Measurements from ENCODE around the gene ADGRD1.

The ADGRD1 gene

DNA sequence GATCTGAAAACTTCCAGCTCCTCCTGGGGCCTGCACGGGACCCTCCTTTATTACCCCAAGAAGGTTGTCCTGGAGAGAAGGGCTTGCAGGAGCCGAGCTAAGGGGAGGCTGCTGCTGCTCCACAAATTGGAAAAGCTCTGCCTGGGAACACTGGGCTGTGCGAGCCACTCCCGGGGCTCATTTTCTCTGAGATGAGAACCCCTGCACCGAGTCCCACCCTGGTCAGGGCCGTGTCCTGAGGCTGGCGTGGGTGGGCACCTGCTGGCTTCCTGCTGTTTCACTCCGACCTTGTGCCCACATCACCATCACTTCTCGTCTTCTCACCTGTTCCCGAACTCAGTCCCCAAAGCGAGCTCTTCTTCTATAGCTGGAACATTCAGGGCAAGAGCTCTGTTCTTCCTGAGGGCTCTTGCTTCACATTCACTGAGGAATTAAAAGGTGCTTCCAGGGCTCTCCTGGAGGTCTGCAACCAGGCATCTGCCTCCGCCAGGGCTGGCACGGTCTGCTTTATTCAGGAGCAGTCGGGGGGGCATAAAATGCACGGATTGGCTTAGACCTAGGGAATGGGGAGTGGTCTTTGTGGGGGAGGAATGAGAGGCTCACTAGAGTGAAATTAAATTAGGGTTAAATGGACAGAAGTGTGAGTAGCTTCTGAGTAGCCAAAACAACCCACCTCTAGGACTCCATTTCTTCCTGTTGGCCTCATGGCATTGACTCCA lies 98.5 kb downstream of the ADGRD1 start:
- Histone ChIP-seq H3K4me3 (ENCODE audit: low read length) (no peak overlapping the region), H3K27ac (ENCODE audit: low read length) (no peak overlapping the region), H3K9me3 (ENCODE audit: control insufficient read depth, low read depth, low read length) (no peaks in the 10 kb centered on the region), H3K27me3 (ENCODE audit: control insufficient read depth, insufficient read depth, low read length) (no peaks in the 10 kb centered on the region), H3K36me3 (ENCODE audit: control insufficient read depth, low read depth, low read length) (no peaks in the 10 kb centered on the region), H3K4me1 (ENCODE audit: control insufficient read depth, low read depth, low read length) (no peaks in the 10 kb centered on the region), H3K9ac (ENCODE audit: low read length) (no peak overlapping the region)

DNA sequence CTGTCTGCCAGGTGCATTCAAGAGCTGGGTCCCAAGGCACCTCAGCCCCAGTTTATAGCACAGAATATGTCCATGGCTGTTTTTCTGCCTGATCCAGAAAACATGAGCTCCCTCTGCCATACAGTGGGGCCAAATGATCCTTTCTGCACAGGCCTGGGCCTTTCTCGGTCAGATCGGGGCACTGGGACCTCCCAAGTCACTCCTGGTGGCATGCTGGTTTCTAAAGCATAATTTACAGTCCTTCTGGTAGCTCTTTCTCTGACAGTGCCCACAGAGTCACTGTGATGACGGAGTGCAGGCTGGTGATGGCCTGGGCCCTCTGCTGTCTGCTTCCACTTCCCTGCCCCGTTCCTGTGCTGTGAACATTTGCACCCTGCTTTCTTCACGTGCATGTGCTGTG lies 99.2 kb downstream of the ADGRD1 start:
- Histone ChIP-seq H3K9me3 (ENCODE audit: control insufficient read depth, low read depth, low read length) (no peaks in the 10 kb centered on the region), H3K9ac (ENCODE audit: low read length) (no peak overlapping the region), H3K4me1 (ENCODE audit: control insufficient read depth, low read depth, low read length) (no peaks in the 10 kb centered on the region), H3K27ac (ENCODE audit: low read length) (no peak overlapping the region), H3K4me3 (ENCODE audit: low read length) (no peak overlapping the region), H3K27me3 (ENCODE audit: control insufficient read depth, insufficient read depth, low read length) (no peaks in the 10 kb centered on the region), H3K36me3 (ENCODE audit: control insufficient read depth, low read depth, low read length) (no peaks in the 10 kb centered on the region)

DNA sequence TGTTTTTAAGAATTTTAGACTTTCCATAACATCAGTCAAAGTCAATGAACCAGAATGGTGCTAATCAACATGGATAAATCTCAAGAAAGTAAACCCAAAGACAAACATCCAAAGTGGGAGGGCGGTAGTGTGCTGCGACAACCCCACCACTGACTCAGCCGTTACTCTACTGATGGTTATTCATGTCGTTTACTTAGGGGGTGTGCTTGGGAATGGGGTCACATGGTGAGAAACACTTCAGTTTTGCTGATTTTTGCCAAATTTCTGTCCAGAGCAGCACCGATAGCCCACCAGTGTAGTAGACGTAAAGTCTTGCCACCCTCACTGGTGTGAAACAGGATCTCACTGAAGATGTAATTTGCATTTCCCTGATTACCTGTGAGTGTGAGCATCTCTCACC lies 99.9 kb downstream of the ADGRD1 start:
- Histone ChIP-seq H3K4me3 (ENCODE audit: low read length) (no peak overlapping the region), H3K4me1 (ENCODE audit: control insufficient read depth, low read depth, low read length) (no peaks in the 10 kb centered on the region)

DNA sequence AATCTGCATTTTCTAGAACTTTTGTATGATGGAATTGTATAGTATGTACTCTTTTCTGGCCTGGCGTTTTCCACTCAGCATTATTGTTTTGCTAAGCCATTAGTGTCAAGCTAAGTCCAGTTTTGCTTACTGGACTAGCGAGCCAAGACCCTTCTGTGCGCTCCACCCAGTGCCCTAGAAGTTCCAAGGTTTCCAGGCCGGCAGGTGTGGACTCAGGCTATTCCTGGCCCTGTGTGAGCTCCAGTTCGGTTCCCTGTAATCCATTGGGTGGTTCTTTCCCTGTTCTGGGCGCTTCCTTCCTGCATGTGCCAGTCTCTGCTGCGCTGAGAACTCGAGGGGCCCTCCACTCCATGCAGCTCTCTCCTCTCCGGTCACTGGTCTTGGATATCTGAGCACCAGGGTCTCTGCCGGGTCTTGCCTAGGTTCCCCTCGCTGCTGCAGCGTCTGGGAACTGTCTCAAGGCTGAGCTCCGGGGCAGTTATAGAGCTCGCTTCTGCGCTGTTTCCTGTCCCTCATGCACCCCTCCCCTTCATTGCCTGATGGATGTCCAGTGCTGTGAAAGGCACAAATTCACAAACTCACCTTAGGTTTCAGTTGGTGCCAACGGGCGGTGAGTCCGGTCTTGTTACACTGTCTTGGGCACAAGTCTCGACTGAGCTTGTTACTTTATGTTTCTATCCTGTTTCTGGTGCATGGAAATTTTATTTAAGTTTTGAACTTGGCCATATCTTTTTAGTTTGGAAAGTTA lies 100.8 kb downstream of the ADGRD1 start:
- Histone ChIP-seq H3K27me3 (ENCODE audit: control insufficient read depth, insufficient read depth, low read length) (no peaks in the 10 kb centered on the region), H3K9ac (ENCODE audit: low read length) (no peak overlapping the region), H3K27ac (ENCODE audit: low read length) (no peak overlapping the region), H3K36me3 (ENCODE audit: control insufficient read depth, low read depth, low read length) (no peaks in the 10 kb centered on the region), H3K9me3 (ENCODE audit: control insufficient read depth, low read depth, low read length) (no peaks in the 10 kb centered on the region), H3K4me1 (ENCODE audit: control insufficient read depth, low read depth, low read length) (no peaks in the 10 kb centered on the region), H3K4me3 (ENCODE audit: low read length) (no peak overlapping the region)

More for the DNA sequence above, 99.9 kb downstream of the ADGRD1 start:
- no peaks in the 10 kb centered on the region for H3K9me3 ChIP-seq (ENCODE audit: control insufficient read depth, low read depth, low read length)
- H3K36me3 ChIP-seq (ENCODE audit: control insufficient read depth, low read depth, low read length): no peaks in the 10 kb centered on the region
- H3K27me3 ChIP-seq (ENCODE audit: control insufficient read depth, insufficient read depth, low read length): no peaks in the 10 kb centered on the region
- H3K9ac ChIP-seq (ENCODE audit: low read length): no peak overlapping the region
- no peak overlapping the region for H3K27ac ChIP-seq (ENCODE audit: low read length)

DNA sequence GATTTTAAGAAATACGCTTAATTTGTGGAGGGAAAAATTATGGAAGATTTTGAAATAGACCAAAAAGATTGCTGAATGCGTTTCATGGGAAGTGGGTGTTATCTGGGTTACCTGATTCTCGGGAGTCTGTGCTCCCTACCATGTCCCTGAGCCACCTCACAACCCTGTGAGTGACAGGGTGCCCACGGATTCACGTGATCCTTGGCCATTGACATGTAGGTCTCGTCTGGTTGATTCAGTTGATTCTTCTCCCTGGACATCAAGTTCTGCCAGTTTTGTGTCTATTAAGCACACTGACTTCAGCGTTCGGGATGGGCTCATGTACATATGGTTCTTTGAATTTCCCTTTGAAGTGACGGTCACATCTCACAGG lies 101.4 kb downstream of the ADGRD1 start:
- Histone ChIP-seq H3K36me3 (ENCODE audit: control insufficient read depth, low read depth, low read length) (no peaks in the 10 kb centered on the region), H3K27me3 (ENCODE audit: control insufficient read depth, insufficient read depth, low read length) (no peaks in the 10 kb centered on the region), H3K4me1 (ENCODE audit: control insufficient read depth, low read depth, low read length) (no peaks in the 10 kb centered on the region), H3K4me3 (ENCODE audit: low read length) (no peak overlapping the region), H3K9me3 (ENCODE audit: control insufficient read depth, low read depth, low read length) (no peaks in the 10 kb centered on the region), H3K27ac (ENCODE audit: low read length) (no peak overlapping the region), H3K9ac (ENCODE audit: low read length) (no peak overlapping the region)

DNA sequence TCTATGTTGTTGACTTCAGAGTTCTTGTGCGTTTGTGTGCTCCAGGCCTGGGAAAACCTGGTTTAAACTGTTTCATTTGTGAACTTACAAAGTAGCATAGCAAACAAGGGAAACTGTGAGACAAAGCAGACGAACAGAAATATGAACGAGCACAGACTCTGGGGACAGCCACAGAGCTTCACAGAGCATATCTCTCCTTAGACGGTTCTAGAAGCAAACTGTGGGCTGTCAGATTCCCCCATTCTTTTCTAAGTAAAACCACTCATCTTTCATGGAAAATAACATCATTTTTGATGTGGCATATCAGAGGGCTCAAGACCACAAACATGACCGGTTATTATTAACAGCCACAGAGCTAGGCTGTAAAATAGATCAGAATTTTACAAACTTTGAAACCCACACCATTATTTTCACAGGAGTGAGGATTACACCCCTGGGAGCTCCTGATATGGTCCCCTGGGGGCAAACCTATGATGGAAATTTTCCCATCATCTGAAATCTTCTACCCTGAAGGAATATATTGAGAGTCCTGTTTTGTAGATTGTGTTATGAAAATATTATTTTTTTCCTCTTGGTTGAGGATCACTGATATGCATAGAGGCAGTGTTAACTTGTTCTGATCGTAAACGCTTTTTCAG lies 102.0 kb downstream of the ADGRD1 start:
- no peak overlapping the region for H3K4me3 ChIP-seq (ENCODE audit: low read length)
- H3K4me1 ChIP-seq (ENCODE audit: control insufficient read depth, low read depth, low read length): no peaks in the 10 kb centered on the region
- H3K9me3 ChIP-seq (ENCODE audit: control insufficient read depth, low read depth, low read length): no peaks in the 10 kb centered on the region
- no peaks in the 10 kb centered on the region for H3K36me3 ChIP-seq (ENCODE audit: control insufficient read depth, low read depth, low read length)
- no peaks in the 10 kb centered on the region for H3K27me3 ChIP-seq (ENCODE audit: control insufficient read depth, insufficient read depth, low read length)
- no peak overlapping the region for H3K27ac ChIP-seq (ENCODE audit: low read length)
- no peak overlapping the region for H3K9ac ChIP-seq (ENCODE audit: low read length)

DNA sequence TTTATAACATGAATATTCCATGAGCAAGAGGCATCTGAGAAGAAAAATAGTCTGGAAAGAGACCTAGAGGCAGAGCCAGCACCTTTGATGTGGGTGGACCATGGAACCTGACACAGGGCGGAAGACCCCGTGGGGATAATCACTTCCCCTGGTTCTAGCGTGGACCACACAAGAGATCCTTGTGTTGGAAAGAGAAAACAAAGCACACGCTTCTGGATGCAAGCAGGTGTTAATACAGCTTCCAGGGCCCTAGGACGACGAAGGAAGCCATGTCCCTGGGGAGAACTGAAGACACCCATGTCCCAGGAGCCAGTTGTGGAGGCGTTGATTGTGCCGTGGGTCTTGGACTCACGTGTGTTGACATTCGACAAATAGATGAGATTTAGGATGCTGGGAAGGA lies 102.9 kb downstream of the ADGRD1 start:
- H3K9me3 ChIP-seq (ENCODE audit: control insufficient read depth, low read depth, low read length): no peaks in the 10 kb centered on the region
- no peaks in the 10 kb centered on the region for H3K27me3 ChIP-seq (ENCODE audit: control insufficient read depth, insufficient read depth, low read length)
- no peak overlapping the region for H3K9ac ChIP-seq (ENCODE audit: low read length)
- H3K4me1 ChIP-seq (ENCODE audit: control insufficient read depth, low read depth, low read length): no peaks in the 10 kb centered on the region
- no peaks in the 10 kb centered on the region for H3K36me3 ChIP-seq (ENCODE audit: control insufficient read depth, low read depth, low read length)
- H3K4me3 ChIP-seq (ENCODE audit: low read length): no peak overlapping the region
- H3K27ac ChIP-seq (ENCODE audit: low read length): no peak overlapping the region

DNA sequence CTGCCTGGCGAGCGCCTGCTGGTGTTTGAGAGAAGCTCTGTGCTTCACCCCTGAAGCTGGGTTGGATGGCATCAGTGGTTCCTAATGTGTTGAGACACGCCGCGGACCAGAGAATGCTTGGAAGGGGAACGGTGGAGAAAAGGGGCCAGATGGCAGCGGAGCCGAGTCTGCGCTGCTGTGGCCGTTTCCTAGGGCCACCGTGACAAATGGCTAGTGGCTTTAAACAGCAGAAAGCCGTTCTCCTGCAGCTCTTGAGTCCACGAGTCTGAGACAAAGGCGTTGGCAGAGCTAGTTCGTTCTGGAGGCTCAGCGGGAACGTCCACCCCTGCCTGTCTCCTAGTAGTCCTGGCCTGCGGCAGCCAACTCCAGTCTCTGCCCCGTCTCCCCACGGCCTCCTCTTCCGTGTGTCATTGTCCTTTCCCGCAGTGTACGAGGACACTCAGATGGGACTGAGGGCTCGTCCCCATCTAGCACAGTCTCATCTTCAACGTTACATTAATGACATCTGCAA lies 103.6 kb downstream of the ADGRD1 start:
- H3K36me3 ChIP-seq (ENCODE audit: control insufficient read depth, low read depth, low read length): no peaks in the 10 kb centered on the region
- no peaks in the 10 kb centered on the region for H3K27me3 ChIP-seq (ENCODE audit: control insufficient read depth, insufficient read depth, low read length)
- no peak overlapping the region for H3K4me3 ChIP-seq (ENCODE audit: low read length)
- no peaks in the 10 kb centered on the region for H3K9me3 ChIP-seq (ENCODE audit: control insufficient read depth, low read depth, low read length)
- no peaks in the 10 kb centered on the region for H3K4me1 ChIP-seq (ENCODE audit: control insufficient read depth, low read depth, low read length)
- no peak overlapping the region for H3K9ac ChIP-seq (ENCODE audit: low read length)
- H3K27ac ChIP-seq (ENCODE audit: low read length): no peak overlapping the region

DNA sequence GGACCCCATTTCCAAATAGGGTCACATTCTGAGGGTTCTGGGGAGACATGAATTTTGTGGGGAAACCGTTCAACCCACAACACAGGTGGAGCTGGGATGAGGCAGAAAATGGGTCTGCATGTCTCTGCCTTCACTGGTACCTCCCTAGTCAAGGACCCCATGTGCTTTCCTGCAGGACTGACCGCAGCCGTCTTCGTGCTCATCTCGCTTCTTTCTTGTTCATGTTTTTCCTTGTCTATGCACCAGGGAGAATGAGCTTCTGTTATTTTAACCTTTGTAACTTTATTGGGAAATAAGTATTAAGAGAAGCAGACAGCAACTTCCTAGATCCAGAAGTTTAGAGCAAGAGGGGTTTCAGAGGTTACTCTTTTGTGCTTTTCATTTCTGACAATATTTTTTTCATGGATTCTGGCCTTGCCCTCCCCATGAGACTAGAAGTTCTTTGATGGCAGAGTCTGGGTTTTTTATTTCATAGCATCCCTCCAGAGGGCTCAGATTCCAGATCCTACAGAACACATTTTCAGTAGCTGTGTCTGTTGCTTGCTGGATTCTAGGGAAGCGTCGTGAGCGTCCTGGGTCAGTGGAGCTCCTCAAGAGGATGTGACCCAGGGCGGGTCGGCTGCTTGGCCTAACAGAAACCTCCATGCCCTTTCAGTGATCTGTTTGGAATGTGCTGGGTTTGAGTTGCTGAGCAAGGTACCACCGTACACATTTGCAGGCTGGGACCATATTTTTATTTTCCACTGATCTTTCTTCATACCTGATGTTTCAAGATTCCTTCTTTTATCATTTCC lies 104.2 kb downstream of the ADGRD1 start:
- Histone ChIP-seq H3K9ac (ENCODE audit: low read length) (no peak overlapping the region), H3K4me1 (ENCODE audit: control insufficient read depth, low read depth, low read length) (no peaks in the 10 kb centered on the region)

DNA sequence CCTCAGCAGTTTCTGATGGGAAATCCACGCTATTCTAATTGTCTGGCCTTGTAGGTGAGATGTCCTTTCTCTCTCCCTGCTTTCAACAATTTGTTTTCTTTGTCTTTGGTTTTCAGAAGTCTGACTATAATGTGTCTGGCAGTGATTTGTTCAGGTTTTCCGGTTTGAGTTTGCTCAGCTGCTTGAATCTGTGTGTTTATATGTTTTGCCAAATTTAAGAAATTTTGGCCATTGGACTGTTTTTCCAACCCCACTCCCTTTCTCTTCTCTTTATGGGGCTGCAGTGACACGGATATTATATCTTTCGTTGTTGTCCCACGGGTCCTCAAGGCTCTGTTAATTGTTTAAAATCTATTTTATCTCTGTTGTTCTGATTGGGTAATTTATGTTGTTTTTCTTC lies 105.0 kb downstream of the ADGRD1 start:
- Histone ChIP-seq H3K27me3 (ENCODE audit: control insufficient read depth, insufficient read depth, low read length) (no peaks in the 10 kb centered on the region), H3K4me3 (ENCODE audit: low read length) (no peak overlapping the region), H3K9ac (ENCODE audit: low read length) (no peak overlapping the region), H3K4me1 (ENCODE audit: control insufficient read depth, low read depth, low read length) (no peaks in the 10 kb centered on the region), H3K27ac (ENCODE audit: low read length) (no peak overlapping the region), H3K9me3 (ENCODE audit: control insufficient read depth, low read depth, low read length) (no peaks in the 10 kb centered on the region), H3K36me3 (ENCODE audit: control insufficient read depth, low read depth, low read length) (no peaks in the 10 kb centered on the region)

More for the DNA sequence above, 104.2 kb downstream of the ADGRD1 start:
- Histone ChIP-seq H3K4me3 (ENCODE audit: low read length) (no peak overlapping the region), H3K27me3 (ENCODE audit: control insufficient read depth, insufficient read depth, low read length) (no peaks in the 10 kb centered on the region), H3K36me3 (ENCODE audit: control insufficient read depth, low read depth, low read length) (no peaks in the 10 kb centered on the region), H3K9me3 (ENCODE audit: control insufficient read depth, low read depth, low read length) (no peaks in the 10 kb centered on the region), H3K27ac (ENCODE audit: low read length) (no peak overlapping the region)

DNA sequence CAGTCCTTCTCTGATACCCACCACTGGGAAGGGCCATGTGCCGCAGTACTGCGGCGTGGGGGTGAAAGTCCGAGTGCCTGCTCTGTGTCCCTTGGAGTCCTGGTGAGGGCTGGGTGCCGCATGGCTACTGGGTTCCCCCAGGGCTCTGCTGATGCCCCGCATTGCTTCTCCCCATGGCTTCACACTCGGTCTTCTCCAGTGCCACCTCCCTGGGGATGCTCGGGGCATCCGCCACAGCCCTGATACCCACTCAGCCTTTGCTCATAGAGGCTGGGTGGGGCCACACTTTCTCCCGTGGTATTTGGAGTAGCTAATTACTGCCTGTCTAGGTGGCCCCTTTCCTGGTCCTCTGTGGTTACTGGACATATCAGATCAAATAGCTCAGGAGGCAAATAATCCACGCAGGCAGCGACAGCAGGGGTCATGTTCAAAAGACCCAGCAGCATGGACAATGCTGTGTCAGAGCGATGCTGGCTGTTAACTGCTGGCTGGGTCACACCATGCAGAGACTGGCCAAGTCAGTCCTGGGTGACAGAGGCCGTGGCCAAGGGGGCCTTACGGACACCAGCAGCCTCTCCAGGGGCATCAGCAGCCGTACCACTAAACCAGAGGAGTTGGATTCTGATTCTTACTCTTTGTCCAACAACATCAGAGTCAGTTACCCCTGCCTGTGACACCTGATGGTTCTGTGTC lies 106.5 kb downstream of the ADGRD1 start:
- no peaks in the 10 kb centered on the region for H3K4me1 ChIP-seq (ENCODE audit: control insufficient read depth, low read depth, low read length)
- H3K27me3 ChIP-seq (ENCODE audit: control insufficient read depth, insufficient read depth, low read length): no peaks in the 10 kb centered on the region
- no peaks in the 10 kb centered on the region for H3K9me3 ChIP-seq (ENCODE audit: control insufficient read depth, low read depth, low read length)
- H3K36me3 ChIP-seq (ENCODE audit: control insufficient read depth, low read depth, low read length): no peaks in the 10 kb centered on the region
- H3K4me3 ChIP-seq (ENCODE audit: low read length): no peak overlapping the region
- H3K9ac ChIP-seq (ENCODE audit: low read length): no peak overlapping the region
- H3K27ac ChIP-seq (ENCODE audit: low read length): no peak overlapping the region
